ENCODE measurements around the gene ZNF202.

Gene ZNF202

GRCh38 chr11:123773026-123773425, 31.6 kb upstream of the ZNF202 start:
- no peak overlapping the region for H3K4me3 ChIP-seq (ENCODE audit: low read depth, low read length)
- TF ChIP-seq CTCF (IDR thresholded peaks at IDR 0.05; ENCODE audit: low read depth, low read length) = no peak

DNA sequence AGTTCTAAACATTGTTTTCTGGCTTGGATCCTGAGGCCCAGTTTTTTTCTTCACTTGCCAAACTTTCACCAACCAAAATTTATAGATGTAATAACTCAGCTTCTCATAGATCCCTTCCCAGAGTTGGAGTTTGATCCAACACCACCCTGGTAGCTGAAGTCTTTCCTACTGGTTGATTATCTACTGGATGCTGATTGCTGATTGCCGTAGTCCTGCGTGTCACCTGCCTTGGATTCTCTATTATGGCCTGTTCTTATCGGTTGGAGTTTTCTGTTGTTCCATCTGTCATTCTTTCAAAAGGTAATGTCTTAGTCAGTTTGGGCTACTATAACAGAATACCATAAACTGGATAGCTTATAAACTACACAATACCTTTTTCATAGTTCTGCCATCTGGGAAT, 30.2 kb upstream of the ZNF202 start:
- TF ChIP-seq CTCF (IDR thresholded peaks at IDR 0.05; ENCODE audit: low read depth, low read length) = no peak
- H3K4me3 ChIP-seq (ENCODE audit: low read depth, low read length) = no peak overlapping the region

DNA sequence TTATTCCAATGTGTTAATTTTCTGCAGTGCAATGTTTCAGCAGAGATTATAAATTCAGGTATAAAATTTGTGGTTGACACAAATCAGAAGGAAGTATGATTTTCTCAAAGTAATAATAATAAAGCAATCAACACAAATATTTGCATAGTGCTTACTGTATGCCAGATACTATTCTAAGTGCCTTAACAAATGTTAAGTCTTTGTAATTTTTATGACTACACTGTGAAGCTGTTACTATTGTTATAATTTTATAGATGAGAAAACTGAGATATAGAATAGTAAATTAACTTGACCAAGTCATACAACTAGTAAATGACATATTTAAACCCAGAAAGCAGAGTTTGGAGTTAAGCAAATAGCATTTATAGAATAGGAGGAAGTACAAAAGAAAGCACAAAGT, 29.3 kb upstream of the ZNF202 start:
- TF ChIP-seq CTCF (IDR thresholded peaks at IDR 0.05; ENCODE audit: low read depth, low read length) = no peak
- H3K4me3 ChIP-seq (ENCODE audit: low read depth, low read length) = no peak overlapping the region

- no peak for TF ChIP-seq CTCF (IDR thresholded peaks at IDR 0.05; ENCODE audit: low read depth, low read length)
- no peak overlapping the region for H3K4me3 ChIP-seq (ENCODE audit: low read depth, low read length)
Observed at GRCh38 chr11:123765601-123766000, 24.1 kb upstream of the ZNF202 start.

DNA sequence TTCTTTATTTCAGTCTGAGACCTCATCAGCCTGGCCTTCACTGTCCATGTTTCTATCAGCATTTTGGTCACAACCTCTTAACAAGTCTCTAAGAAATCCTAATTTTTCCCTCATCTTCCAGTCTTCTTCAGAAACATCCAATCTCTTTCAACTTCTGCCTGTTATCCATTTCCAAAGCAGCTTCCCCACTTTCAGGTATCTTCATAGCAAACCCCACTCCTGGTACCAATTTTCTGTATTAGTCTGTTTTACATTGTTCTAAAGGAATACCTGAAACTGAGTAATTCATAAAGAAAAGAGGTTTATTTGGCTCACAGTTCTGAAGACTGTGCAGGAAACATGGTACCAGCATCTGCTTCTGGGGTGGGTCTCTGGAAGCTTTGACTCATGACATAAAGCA, 21.0 kb upstream of the ZNF202 start:
- no peak overlapping the region for H3K4me3 ChIP-seq (ENCODE audit: low read depth, low read length)
- TF ChIP-seq CTCF (IDR thresholded peaks at IDR 0.05; ENCODE audit: low read depth, low read length) = no peak

- no peak for TF ChIP-seq CTCF (IDR thresholded peaks at IDR 0.05; ENCODE audit: low read depth, low read length)
- no peak overlapping the region for H3K4me3 ChIP-seq (ENCODE audit: low read depth, low read length)
Observed at GRCh38 chr11:123760894-123761293, 19.4 kb upstream of the ZNF202 start.

GRCh38 chr11:123757976-123758375, 16.5 kb upstream of the ZNF202 start:
- H3K4me3 ChIP-seq (ENCODE audit: low read depth, low read length) = no peak overlapping the region
- no peak for TF ChIP-seq CTCF (IDR thresholded peaks at IDR 0.05; ENCODE audit: low read depth, low read length)
